Measurements from ENCODE around the gene ZNF439. TPM values are rescaled to one million over a fixed set of nuclear protein-coding genes. Genes with fewer than 3 reads are reported as not detected.
"Not testable (repeated sequence)": the region's sequence is repeated elsewhere in the genome, so short reads cannot be mapped to it uniquely, and the experiment has no call there.

Gene ZNF439
- total RNA-seq, result 8.4 TPM

- DNase-seq, result peak; percentile 51
These were observed at the start of gene ZNF439 for GRCh38 chr19:11848594-11849469. Gene ZNF439, plus strand, starts transcription at chr19:11848726. Its CDS starts 142 bp downstream, at chr19:11848868.

- DNase-seq, result no peak
These were observed 42.0 kb upstream of the ZNF439 start for GRCh38 chr19:11806354-11807098.

GRCh38 chr19:11807099-11807380 lies 41.5 kb upstream of the ZNF439 start:
- no peak for DNase-seq

GRCh38 chr19:11813703-11814028 lies 34.9 kb upstream of the ZNF439 start:
- DNase-seq, result no peak

GRCh38 chr19:11814029-11814699 lies 34.4 kb upstream of the ZNF439 start, which contains the start of gene ZNF440:
Gene ZNF440, plus strand, starts transcription at chr19:11814273. Its CDS starts 175 bp downstream, at chr19:11814448.
- DNase-seq, result peak; percentile 87

- peak; percentile 2 for DNase-seq
These were observed 33.9 kb upstream of the ZNF439 start for GRCh38 chr19:11814700-11815035.

- no peak for DNase-seq
These were observed 26.9 kb upstream of the ZNF439 start for GRCh38 chr19:11821474-11822109.

GRCh38 chr19:11828957-11829876 lies 19.3 kb upstream of the ZNF439 start:
- not testable (repeated sequence) for DNase-seq

- DNase-seq, result no peak
These were observed 16.1 kb upstream of the ZNF439 start for GRCh38 chr19:11832253-11832912.

GRCh38 chr19:11833541-11833940 lies 15.0 kb upstream of the ZNF439 start:
- no peak for DNase-seq

GRCh38 chr19:11835626-11836066 lies 12.9 kb upstream of the ZNF439 start:
- not testable (repeated sequence) for DNase-seq

- DNase-seq, result no peak
These were observed 4.8 kb upstream of the ZNF439 start for GRCh38 chr19:11843722-11844121.

GRCh38 chr19:11847615-11848014 lies 911 bp upstream of the ZNF439 start:
- DNase-seq, result not testable (repeated sequence)

- no peak for DNase-seq
These were observed 329 bp upstream of the ZNF439 start for GRCh38 chr19:11848200-11848593.

GRCh38 chr19:11850289-11850688 lies 1.8 kb downstream of the ZNF439 start:
- DNase-seq, result not testable (repeated sequence)

- no peak for DNase-seq
These were observed 4.8 kb downstream of the ZNF439 start for GRCh38 chr19:11853358-11853757.

GRCh38 chr19:11856596-11857250 lies 8.2 kb downstream of the ZNF439 start:
- no peak for DNase-seq

GRCh38 chr19:11860721-11861120 lies 12.2 kb downstream of the ZNF439 start:
- no peak for DNase-seq

GRCh38 chr19:11861301-11861700 lies 12.8 kb downstream of the ZNF439 start:
- no peak for DNase-seq

- DNase-seq, result not testable (repeated sequence)
These were observed 19.2 kb downstream of the ZNF439 start for GRCh38 chr19:11867766-11868165.

Measured in skin of body (tissue), 2 donors.